ENCODE results near the gene MMP19. TPM values are rescaled to one million over a fixed set of nuclear protein-coding genes. Genes with fewer than 3 reads are reported as not detected.

MMP19 gene, protein sequence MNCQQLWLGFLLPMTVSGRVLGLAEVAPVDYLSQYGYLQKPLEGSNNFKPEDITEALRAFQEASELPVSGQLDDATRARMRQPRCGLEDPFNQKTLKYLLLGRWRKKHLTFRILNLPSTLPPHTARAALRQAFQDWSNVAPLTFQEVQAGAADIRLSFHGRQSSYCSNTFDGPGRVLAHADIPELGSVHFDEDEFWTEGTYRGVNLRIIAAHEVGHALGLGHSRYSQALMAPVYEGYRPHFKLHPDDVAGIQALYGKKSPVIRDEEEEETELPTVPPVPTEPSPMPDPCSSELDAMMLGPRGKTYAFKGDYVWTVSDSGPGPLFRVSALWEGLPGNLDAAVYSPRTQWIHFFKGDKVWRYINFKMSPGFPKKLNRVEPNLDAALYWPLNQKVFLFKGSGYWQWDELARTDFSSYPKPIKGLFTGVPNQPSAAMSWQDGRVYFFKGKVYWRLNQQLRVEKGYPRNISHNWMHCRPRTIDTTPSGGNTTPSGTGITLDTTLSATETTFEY
- total RNA-seq (2022; extraction: Qiagen RNA extraction; ENCODE audit: low read depth) = 0.13 to 4.5 TPM (median 0.17 TPM) in 5 replicates

DNA sequence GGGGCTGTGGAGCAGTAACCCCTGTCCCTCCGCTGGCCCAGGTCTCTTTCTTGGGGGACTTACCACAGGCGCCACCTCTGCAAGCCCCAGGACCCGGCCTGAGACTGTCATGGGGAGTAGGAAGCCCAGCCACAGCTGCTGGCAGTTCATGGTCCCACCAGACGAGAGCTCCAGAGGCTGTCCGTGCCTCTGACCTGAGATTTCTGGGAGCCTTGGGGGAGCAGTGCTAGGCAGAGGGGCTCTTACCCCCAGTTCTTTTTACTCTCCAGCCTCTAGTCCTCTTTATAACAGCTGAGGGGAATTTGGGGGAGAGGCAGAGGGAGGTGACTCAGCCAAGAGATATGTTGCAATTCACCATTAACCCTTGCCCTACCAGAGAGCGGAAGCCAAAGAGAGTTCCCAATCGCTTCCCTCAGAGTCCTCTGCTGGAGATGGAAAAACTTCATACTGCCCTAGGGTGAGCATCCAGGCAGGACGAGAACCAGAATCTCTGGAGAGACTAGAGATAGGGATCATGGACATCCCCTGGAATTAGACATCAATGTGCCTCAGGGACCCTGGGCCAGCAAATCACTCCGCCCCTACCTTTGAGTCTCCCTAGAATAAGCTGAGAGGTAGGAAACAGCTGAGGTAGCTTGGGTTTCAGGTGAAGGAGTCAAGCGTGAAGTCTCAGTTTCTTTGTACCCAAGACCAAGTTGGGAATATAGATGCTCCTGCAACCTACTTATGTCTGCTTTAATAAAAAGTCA is at the start of gene MMP19:
Gene MMP19, minus strand, starts transcription at position 256 of the 749 bp plus-strand sequence. Its CDS starts 106 bp downstream, at position 150.

GRCh38 chr12:55817345-55818139 is 25.2 kb downstream of the MMP19 start, which contains the start of the genes ORMDL2 and SARNP:
Gene ORMDL2, plus strand, starts transcription at chr12:55818041. Its CDS starts 959 bp downstream, at chr12:55819000.
Gene SARNP, minus strand, starts transcription at chr12:55817724. Its CDS starts 23 bp downstream, at chr12:55817701.

Other genes with a start within 250 kb of the MMP19 start
- gene OR10P1, start 206.0 kb downstream of the MMP19 start, total RNA-seq (2022; extraction: Qiagen RNA extraction; ENCODE audit: low read depth) = not detected in 5 replicates
- gene ITGA7, start 135.0 kb downstream of the MMP19 start, total RNA-seq (2022; extraction: Qiagen RNA extraction; ENCODE audit: low read depth) = 0.92 to 1.7 TPM (median 1.6 TPM) in 5 replicates
- gene BLOC1S1, start 126.9 kb downstream of the MMP19 start, total RNA-seq (2022; extraction: Qiagen RNA extraction; ENCODE audit: low read depth) = 116 to 167 TPM (median 145 TPM) in 5 replicates
- 1.7 to 3.1 TPM (median 2.2 TPM) in 5 replicates for gene RDH5, start 122.5 kb downstream of the MMP19 start, total RNA-seq (2022; extraction: Qiagen RNA extraction; ENCODE audit: low read depth)
- 695 to 804 TPM (median 704 TPM) in 5 replicates for gene CD63, start 113.9 kb downstream of the MMP19 start, total RNA-seq (2022; extraction: Qiagen RNA extraction; ENCODE audit: low read depth)
- gene GDF11, start 99.8 kb downstream of the MMP19 start, total RNA-seq (2022; extraction: Qiagen RNA extraction; ENCODE audit: low read depth) = 1.9 to 5.1 TPM (median 4.1 TPM) in 5 replicates
- gene SARNP, start 25.2 kb downstream of the MMP19 start, total RNA-seq (2022; extraction: Qiagen RNA extraction; ENCODE audit: low read depth) = 87.8 to 151 TPM (median 101 TPM) in 5 replicates
- gene ORMDL2, start 24.9 kb downstream of the MMP19 start, total RNA-seq (2022; extraction: Qiagen RNA extraction; ENCODE audit: low read depth) = 73.6 to 116 TPM (median 95.7 TPM) in 5 replicates
- 17.3 to 22.8 TPM (median 21.6 TPM) in 5 replicates for gene DNAJC14, start 13.3 kb downstream of the MMP19 start, total RNA-seq (2022; extraction: Qiagen RNA extraction; ENCODE audit: low read depth)
- gene PYM1, start 85.0 kb upstream of the MMP19 start, total RNA-seq (2022; extraction: Qiagen RNA extraction; ENCODE audit: low read depth) = 35.9 to 40.2 TPM (median 38.8 TPM) in 5 replicates
- gene DGKA, start 88.2 kb upstream of the MMP19 start, total RNA-seq (2022; extraction: Qiagen RNA extraction; ENCODE audit: low read depth) = 16.5 to 20.0 TPM (median 19.3 TPM) in 5 replicates
- 0.75 to 1.4 TPM (median 0.87 TPM) in 5 replicates for gene PMEL, start 123.1 kb upstream of the MMP19 start, total RNA-seq (2022; extraction: Qiagen RNA extraction; ENCODE audit: low read depth)
- gene CDK2, start 123.9 kb upstream of the MMP19 start, total RNA-seq (2022; extraction: Qiagen RNA extraction; ENCODE audit: low read depth) = 55.0 to 59.1 TPM (median 57.1 TPM) in 5 replicates
- 23.6 to 34.7 TPM (median 34.3 TPM) in 5 replicates for gene RAB5B, start 131.1 kb upstream of the MMP19 start, total RNA-seq (2022; extraction: Qiagen RNA extraction; ENCODE audit: low read depth)
- 7.0 to 9.4 TPM (median 8.1 TPM) in 5 replicates for gene SUOX, start 154.3 kb upstream of the MMP19 start, total RNA-seq (2022; extraction: Qiagen RNA extraction; ENCODE audit: low read depth)
- gene IKZF4, start 178.1 kb upstream of the MMP19 start, total RNA-seq (2022; extraction: Qiagen RNA extraction; ENCODE audit: low read depth) = 1.8 to 3.4 TPM (median 2.4 TPM) in 5 replicates
- 641 to 1,011 TPM (median 739 TPM) in 5 replicates for gene RPS26, start 199.0 kb upstream of the MMP19 start, total RNA-seq (2022; extraction: Qiagen RNA extraction; ENCODE audit: low read depth)
- 1.1 to 2.8 TPM (median 1.7 TPM) in 5 replicates for gene ERBB3, start 237.2 kb upstream of the MMP19 start, total RNA-seq (2022; extraction: Qiagen RNA extraction; ENCODE audit: low read depth)

All from A549 treated with RU486 at 1 μM for 4 hours (cell line).